MM.1S (cell line): ENCODE results near the gene PFDN4.

Source experiments
- DNase-seq: peaks from one replicate; pipeline ENCODE4 v3.0.0-alpha.2; 2015
- H2AFZ ChIP-seq: fragments of 300-600 bp; sonication (generic); 2 replicates; pipeline ENCODE4 v1.6.0; 2016; ENCODE audit warnings: antibody characterized with exemption, low read length
- H3F3A ChIP-seq: fragments of 300-600 bp; sonication (generic); 2 replicates; pipeline ENCODE4 v1.6.1; 2016; ENCODE audit warnings: mild to moderate bottlenecking, antibody characterized with exemption, low read length, moderate library complexity, mixed read lengths; ENCODE audit not compliant: insufficient read depth
- H3K27ac ChIP-seq: fragments of 300-600 bp; sonication (generic); 2 replicates; pipeline ENCODE4 v1.5.1; 2016; ENCODE audit warnings: mild to moderate bottlenecking, low read length
- H3K27me3 ChIP-seq: fragments of 300-600 bp; sonication (generic); replicated peaks from 2 replicates; pipeline ENCODE4 v1.6.0; 2016; ENCODE audit warnings: low read length; ENCODE audit not compliant: insufficient read depth
- H3K36me3 ChIP-seq: fragments of 300-600 bp; sonication (generic); replicated peaks from 2 replicates; pipeline ENCODE4 v1.6.1; 2016; ENCODE audit warnings: mild to moderate bottlenecking, low read length, mixed read lengths; ENCODE audit not compliant: insufficient read depth
- H3K4me1 ChIP-seq: fragments of 300-600 bp; sonication (generic); 2 replicates; pipeline ENCODE4 v1.6.1; 2016; ENCODE audit warnings: low read length, mixed read lengths
- H3K4me2 ChIP-seq: fragments of 300-600 bp; sonication (generic); 2 replicates; pipeline ENCODE4 v1.6.0; 2016; ENCODE audit warnings: low read depth, low read length
- H3K4me3 ChIP-seq: fragments of 300-600 bp; sonication (generic); 2 replicates; pipeline ENCODE4 v1.5.1; 2016; ENCODE audit warnings: low read length, mixed read lengths
- H3K79me2 ChIP-seq: fragments of 300-600 bp; sonication (generic); 2 replicates; pipeline ENCODE4 v1.6.1; 2016; ENCODE audit warnings: mixed run types, low read length, mixed read lengths
- H3K9ac ChIP-seq: fragments of 300-600 bp; sonication (generic); 2 replicates; pipeline ENCODE4 v1.6.1; 2016; ENCODE audit warnings: low read length, mixed read lengths
- H3K9me2 ChIP-seq: fragments of 300-600 bp; sonication (generic); replicated peaks from 2 replicates; pipeline ENCODE4 v1.6.1; 2016; ENCODE audit warnings: mild to moderate bottlenecking, low read length, mixed read lengths; ENCODE audit not compliant: insufficient read depth
- H3K9me3 ChIP-seq: fragments of 300-600 bp; sonication (generic); replicated peaks from 2 replicates; pipeline ENCODE4 v1.6.1; 2016; ENCODE audit warnings: mild to moderate bottlenecking, low read length, mixed read lengths; ENCODE audit not compliant: insufficient read depth
- H4K20me1 ChIP-seq: fragments of 300-600 bp; sonication (generic); 2 replicates; pipeline ENCODE4 v1.6.1; 2016; ENCODE audit warnings: mild to moderate bottlenecking, low read length, moderate library complexity, mixed read lengths; ENCODE audit not compliant: insufficient read depth
- CTCF ChIP-seq: fragments of 300-600 bp; sonication (generic); IDR thresholded peaks from 2 replicates; pipeline ENCODE4 v1.5.1; 2016; ENCODE audit warnings: antibody characterized with exemption, low read length, mixed read lengths
- EZH2 ChIP-seq: fragments of 300-600 bp; sonication (generic); optimal IDR thresholded peaks from 2 replicates; pipeline ENCODE3; 2017; ENCODE audit warnings: low read depth, mild to moderate bottlenecking, antibody characterized with exemption, low read length, mixed read lengths
- EZH2phosphoT487 ChIP-seq: fragments of 300-600 bp; sonication (generic); IDR thresholded peaks from 2 replicates; pipeline ENCODE4 v1.6.1; 2018; ENCODE audit warnings: antibody characterized with exemption, low read length

The PFDN4 gene

GRCh38 chr20:54176610-54177009 is 31.3 kb upstream of the PFDN4 start:
- TF ChIP-seq CTCF (no peak), EZH2 (no peak), EZH2phosphoT487 (no peak)
- DNase-seq = no peak
- Histone ChIP-seq H3K4me1 (peaks cover 23% of the 10 kb centered on the region), H3K9me2 (no peaks in the 10 kb centered on the region), H3F3A (0 out of 2 replicates have a peak, but pooled peaks cover 7% of the 10 kb centered on the region), H3K4me2 (no peak overlapping the region), H3K79me2 (no peaks in the 10 kb centered on the region), H3K36me3 (no peaks in the 10 kb centered on the region), H3K9me3 (no peaks in the 10 kb centered on the region), H3K27me3 (peaks cover 23% of the 10 kb centered on the region; the same call in 1 of the 2 replicates), H3K9ac (no peak overlapping the region), H3K27ac (no peak overlapping the region), H3K4me3 (no peak overlapping the region), H2AFZ (no peak overlapping the region), H4K20me1 (no peaks in the 10 kb centered on the region)

- Histone ChIP-seq H3K36me3 (no peaks in the 10 kb centered on the region), H3K4me2 (no peak overlapping the region), H4K20me1 (no peaks in the 10 kb centered on the region), H3K79me2 (no peaks in the 10 kb centered on the region), H3K9me2 (no peaks in the 10 kb centered on the region), H2AFZ (no peak overlapping the region), H3K4me3 (no peak overlapping the region), H3K4me1 (peaks cover 24% of the 10 kb centered on the region), H3K27ac (no peak overlapping the region), H3K9ac (no peak overlapping the region), H3K27me3 (peaks cover 21% of the 10 kb centered on the region; the same call in 1 of the 2 replicates), H3K9me3 (no peaks in the 10 kb centered on the region), H3F3A (0 out of 2 replicates have a peak, but pooled peaks cover 7% of the 10 kb centered on the region)
- TF ChIP-seq EZH2 (no peak), CTCF (no peak), EZH2phosphoT487 (no peak)
- DNase-seq = no peak
Observed at GRCh38 chr20:54177378-54177777, 30.5 kb upstream of the PFDN4 start.

- no peak overlapping the region for H3K4me2 ChIP-seq
- no peak overlapping the region for H3K27ac ChIP-seq
- no peaks in the 10 kb centered on the region for H3K9me3 ChIP-seq
- no peak overlapping the region for H2AFZ ChIP-seq
- no peak for DNase-seq
- H3K36me3 ChIP-seq = no peaks in the 10 kb centered on the region
- peaks cover 14% of the 10 kb centered on the region; the same call in 1 of the 2 replicates for H3K27me3 ChIP-seq
- no peaks in the 10 kb centered on the region for H3K79me2 ChIP-seq
- no peaks in the 10 kb centered on the region for H4K20me1 ChIP-seq
- TF ChIP-seq CTCF = no peak
- TF ChIP-seq EZH2 = no peak
- TF ChIP-seq EZH2phosphoT487 = no peak
- no peaks in the 10 kb centered on the region for H3K9me2 ChIP-seq
- H3F3A ChIP-seq = 0 out of 2 replicates have a peak, but pooled peaks cover 7% of the 10 kb centered on the region
- no peak overlapping the region for H3K4me3 ChIP-seq
- no peak overlapping the region for H3K9ac ChIP-seq
- H3K4me1 ChIP-seq = peaks cover 24% of the 10 kb centered on the region
Observed at GRCh38 chr20:54178256-54178655, 29.6 kb upstream of the PFDN4 start.
